ENCODE measurements around the gene RARRES2. TPM values are rescaled to one million over a fixed set of nuclear protein-coding genes. Genes with fewer than 3 reads are reported as not detected.
A peak's percentile ranks its signal among the peaks of the same experiment; 100 is the strongest.

RARRES2 gene
- total and polyA plus RNA-seq, 2 of the 13 experiments (the other 11 are each of a cell fraction or from before 2014, with no cell fraction given) = 134 to 172 TPM

GRCh38 chr7:150378115-150378852 is 36.9 kb upstream of the RARRES2 start (continued):
- TF ChIP-seq ATF2 (CRISPR knock-in tag; IDR thresholded peaks at IDR 0.05) (no peak), SP1 (IDR thresholded peaks at IDR 0.05) (no peak), SP1 (CRISPR knock-in tag; IDR thresholded peaks at IDR 0.05) (no peak), SNAPC4 (CRISPR knock-in tag; IDR thresholded peaks at IDR 0.05) (no peak), ZNF24 (IDR thresholded peaks at IDR 0.05) (no peak), HMGA1 (CRISPR knock-in tag; conservative IDR thresholded peaks at IDR 0.05) (no peak), NR0B2 (CRISPR knock-in tag; IDR thresholded peaks at IDR 0.05) (no peak), ZMYM3 (CRISPR knock-in tag; IDR thresholded peaks at IDR 0.05) (peak; percentile 55), PRDM4 (CRISPR knock-in tag; IDR thresholded peaks at IDR 0.05; ENCODE audit: borderline replicate concordance) (no peak), NFYB (CRISPR knock-in tag; IDR thresholded peaks at IDR 0.05) (no peak), PAXIP1 (CRISPR knock-in tag; conservative IDR thresholded peaks at IDR 0.05) (peak; percentile 73), HNF1B (CRISPR knock-in tag; IDR thresholded peaks at IDR 0.05) (peak; percentile 62; the same call in 1 of the 2 replicates), NPAS2 (CRISPR knock-in tag; IDR thresholded peaks at IDR 0.05; ENCODE audit: borderline replicate concordance) (no peak)

Data from HepG2 (cell line).